ENCODE measurements around the gene NR1H2. TPM values are rescaled to one million over a fixed set of nuclear protein-coding genes. Genes with fewer than 3 reads are reported as not detected.

Gene NR1H2
- total and polyA plus RNA-seq, 12 donors: 64.0 to 125 (median 74.9) TPM

GRCh38 chr19:50330365-50331078 is 45.7 kb upstream of the NR1H2 start:
- Histone ChIP-seq H3K4me1 (peaks cover 5 to 59% (median 27%) of the 10 kb centered on the region in 9 donors), H3K9me3 (no peaks in the 10 kb centered on the region), H3K27ac (peak overlapping the region in 9 of 10 donors; percentile 35 to 86 (median 75)), H3K27me3 (peaks cover 0 to 81% (median 69%) of the 10 kb centered on the region in 7 donors), H3K4me3 (peak overlapping the region; percentile 21 to 53 (median 45)), H3K36me3 (no peaks in the 10 kb centered on the region)
- DNase-seq (peak; percentile 73 to 87), ATAC-seq (peak; percentile 41 to 63 (median 60))
- intact Hi-C loops (cut with DNase I): no loop called here
- TF ChIP-seq, protein P1, sequence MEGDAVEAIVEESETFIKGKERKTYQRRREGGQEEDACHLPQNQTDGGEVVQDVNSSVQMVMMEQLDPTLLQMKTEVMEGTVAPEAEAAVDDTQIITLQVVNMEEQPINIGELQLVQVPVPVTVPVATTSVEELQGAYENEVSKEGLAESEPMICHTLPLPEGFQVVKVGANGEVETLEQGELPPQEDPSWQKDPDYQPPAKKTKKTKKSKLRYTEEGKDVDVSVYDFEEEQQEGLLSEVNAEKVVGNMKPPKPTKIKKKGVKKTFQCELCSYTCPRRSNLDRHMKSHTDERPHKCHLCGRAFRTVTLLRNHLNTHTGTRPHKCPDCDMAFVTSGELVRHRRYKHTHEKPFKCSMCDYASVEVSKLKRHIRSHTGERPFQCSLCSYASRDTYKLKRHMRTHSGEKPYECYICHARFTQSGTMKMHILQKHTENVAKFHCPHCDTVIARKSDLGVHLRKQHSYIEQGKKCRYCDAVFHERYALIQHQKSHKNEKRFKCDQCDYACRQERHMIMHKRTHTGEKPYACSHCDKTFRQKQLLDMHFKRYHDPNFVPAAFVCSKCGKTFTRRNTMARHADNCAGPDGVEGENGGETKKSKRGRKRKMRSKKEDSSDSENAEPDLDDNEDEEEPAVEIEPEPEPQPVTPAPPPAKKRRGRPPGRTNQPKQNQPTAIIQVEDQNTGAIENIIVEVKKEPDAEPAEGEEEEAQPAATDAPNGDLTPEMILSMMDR (IDR thresholded peaks at IDR 0.05): no peak
- WGBS, 2 donors: 1% methylated on average over 38 to 46 of the region's 48 CpGs

DNA sequence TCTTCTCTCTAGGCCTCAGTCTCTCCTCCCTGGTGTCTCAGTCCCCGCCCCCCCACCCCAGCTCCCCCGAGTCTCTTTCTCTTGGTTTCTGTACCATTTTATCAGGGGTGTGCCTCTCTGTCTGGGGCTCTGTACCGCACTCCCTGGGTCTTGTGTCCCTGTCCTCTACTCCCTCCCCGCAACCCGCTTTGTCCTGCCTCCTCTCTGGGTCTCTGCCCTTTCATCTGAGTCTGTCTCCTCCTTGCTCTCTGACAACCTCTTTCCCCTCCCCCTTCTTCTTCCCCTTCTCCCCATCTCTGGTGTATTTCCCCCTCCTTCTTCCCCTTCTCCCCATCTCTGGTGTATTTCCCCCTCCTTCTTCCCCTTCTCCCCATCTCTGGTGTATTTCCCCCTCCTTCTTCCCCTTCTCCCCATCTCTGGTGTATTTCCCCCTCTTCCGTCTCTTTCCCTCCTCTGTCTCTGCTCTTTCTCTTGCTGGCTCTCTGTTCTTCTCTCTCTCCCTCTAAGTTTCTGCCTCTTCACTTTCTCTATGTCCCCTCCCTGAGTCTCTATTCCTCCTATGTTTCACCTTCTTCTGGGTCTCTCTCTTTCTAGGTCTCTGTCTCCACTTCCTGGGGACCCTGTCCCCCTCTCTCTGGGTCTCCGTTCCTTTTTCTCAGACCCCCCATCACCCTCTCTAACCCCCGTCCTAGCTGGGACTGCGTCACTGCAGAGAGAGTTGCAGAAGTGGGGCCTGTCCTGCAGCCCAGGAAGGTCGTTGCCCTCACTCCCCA is 44.9 kb upstream of the NR1H2 start:
- ATAC-seq: no peak
- 20 to 25% methylated on average over 10 of the region's 10 CpGs for WGBS, 2 donors
- peak overlapping the region in 6 of 10 donors; percentile 13 to 86 (median 77) for H3K27ac ChIP-seq
- TF ChIP-seq, protein P1 (IDR thresholded peaks at IDR 0.05): no peak
- H3K4me1 ChIP-seq: peaks cover under 1 to 51% (median 19%) of the 10 kb centered on the region in 9 donors
- H3K36me3 ChIP-seq: no peaks in the 10 kb centered on the region
- H3K27me3 ChIP-seq: peaks cover 0 to 73% (median 67%) of the 10 kb centered on the region in 7 donors
- intact Hi-C loops (cut with DNase I): no loop called here
- no peaks in the 10 kb centered on the region for H3K9me3 ChIP-seq
- no peak for DNase-seq
- peak overlapping the region; percentile 21 to 57 (median 49) for H3K4me3 ChIP-seq

DNA sequence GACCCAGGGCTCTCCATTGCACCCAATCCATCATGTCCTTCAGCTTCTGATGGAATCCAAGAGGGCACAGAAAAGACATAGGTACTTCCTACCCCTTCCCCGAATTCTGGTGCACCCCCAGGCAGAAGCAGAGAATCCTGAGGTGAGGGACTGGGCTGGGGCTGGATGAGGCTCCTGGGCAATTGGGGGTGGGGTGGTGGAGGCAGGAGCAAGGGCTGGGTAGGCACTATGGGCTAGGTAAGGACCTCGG is 44.3 kb upstream of the NR1H2 start:
- Histone ChIP-seq H3K36me3 (no peaks in the 10 kb centered on the region), H3K4me3 (peak overlapping the region in 6 of 10 donors; percentile 4 to 57 (median 54)), H3K27me3 (peaks cover 0 to 68% (median 62%) of the 10 kb centered on the region in 7 donors), H3K27ac (peak overlapping the region in 7 of 10 donors; percentile 13 to 86 (median 78)), H3K4me1 (peaks cover 0 to 49% (median 19%) of the 10 kb centered on the region in 9 donors), H3K9me3 (no peaks in the 10 kb centered on the region)
- 20 to 28% methylated on average over 2 of the region's 2 CpGs for WGBS, 2 donors
- intact Hi-C loops (cut with DNase I): no loop called here
- ATAC-seq: no peak
- TF ChIP-seq, protein P1 (IDR thresholded peaks at IDR 0.05): no peak
- no peak for DNase-seq

DNA sequence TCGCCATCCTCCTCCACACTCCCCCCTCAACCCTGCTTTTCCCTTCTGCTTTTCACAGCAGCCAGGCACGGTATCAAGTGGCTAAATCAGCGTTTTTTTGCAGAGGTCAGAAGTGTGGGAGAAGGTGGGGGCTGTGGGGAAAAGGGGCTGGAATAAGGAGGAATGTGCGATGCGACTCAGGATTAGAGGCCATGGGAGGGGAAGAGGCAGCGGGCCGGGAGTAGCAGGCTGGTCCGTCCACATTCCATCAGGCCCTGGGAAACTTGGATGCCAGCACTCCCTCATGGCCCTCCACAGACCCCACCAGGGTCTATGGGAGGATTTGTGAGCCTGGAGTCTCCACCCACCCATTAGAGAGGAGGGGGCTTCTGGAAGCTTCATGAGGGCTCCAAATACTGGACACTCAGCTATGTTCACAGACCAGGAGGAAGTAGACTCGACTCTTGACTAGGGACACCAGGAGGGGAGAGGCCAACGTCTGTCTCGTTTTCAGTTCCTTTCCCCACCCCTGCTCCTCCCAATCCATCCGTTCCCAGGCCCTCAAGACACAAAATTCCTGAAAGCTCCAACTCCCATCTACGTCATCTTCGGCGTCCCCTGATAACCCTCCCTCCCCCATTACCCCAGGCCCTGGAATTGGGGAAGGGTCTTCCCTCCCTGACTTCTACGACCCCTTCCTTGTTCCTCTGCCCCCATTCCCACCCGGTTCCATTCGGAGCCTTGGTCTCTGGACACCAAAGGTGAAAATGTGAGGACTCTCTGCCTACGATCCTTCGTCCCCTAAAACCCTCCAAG is 43.8 kb upstream of the NR1H2 start:
- H3K27me3 ChIP-seq: peaks cover 0 to 62% (median 56%) of the 10 kb centered on the region in 7 donors
- H3K4me1 ChIP-seq: peaks cover 0 to 45% (median 19%) of the 10 kb centered on the region in 9 donors
- peak in 1 of 2 donors; percentile 43 for DNase-seq
- no peaks in the 10 kb centered on the region for H3K36me3 ChIP-seq
- TF ChIP-seq, protein P1 (IDR thresholded peaks at IDR 0.05): no peak
- peak overlapping the region in 9 of 10 donors; percentile 25 to 57 (median 53) for H3K4me3 ChIP-seq
- peak overlapping the region; percentile 63 to 86 (median 74) for H3K27ac ChIP-seq
- no peak for ATAC-seq
- intact Hi-C loops (cut with DNase I): no loop called here
- H3K9me3 ChIP-seq: no peaks in the 10 kb centered on the region
- 16 to 24% methylated on average over 20 of the region's 20 CpGs for whole genome bisulfite sequencing, 2 donors
